Stimulated activated naive B cell treated with anti-CD40 and anti-IgM and Interleukin-4, amounts not matched to agents 10 μg/mL and 1 μg/mL and 100 μg/mL, for 72 hours (primary cell): ENCODE data around the gene CDH26.

Experiments used
- ATAC-seq, 2 donors: fragments of 150-1000 bp; cut with Tn5 transposase; replicated peaks; 2 replicates each; pipeline ENCODE4 v1.10.0; 2021; ENCODE audit warnings: moderate library complexity in 1 of 2
- DNase-seq: peaks from one replicate; pipeline ENCODE4 v3.0.0; 2021
- H3K27ac Mint-ChIP-seq: one replicate; pipeline ENCODE4 v1.8.0; 2022; ENCODE audit warnings: mild to moderate bottlenecking, mixed read lengths
- H3K27me3 Mint-ChIP-seq, 2 donors: one replicate each; pipeline ENCODE4 v1.8.0; 2022; ENCODE audit warnings: mixed read lengths in 2 of 2
- H3K36me3 Mint-ChIP-seq, 2 donors: one replicate each; pipeline ENCODE4 v1.8.0; 2022; ENCODE audit warnings: mixed read lengths in 2 of 2, mild to moderate bottlenecking in 1 of 2
- H3K4me1 Mint-ChIP-seq, 2 donors: one replicate each; pipeline ENCODE4 v1.8.0; 2022; ENCODE audit warnings: mixed read lengths in 2 of 2, mild to moderate bottlenecking in 1 of 2
- H3K4me3 Mint-ChIP-seq, 2 donors: one replicate each; pipeline ENCODE4 v1.8.0; 2022; ENCODE audit warnings: mild to moderate bottlenecking in 2 of 2, mixed read lengths in 2 of 2, moderate library complexity in 1 of 2
- H3K9me3 Mint-ChIP-seq, 2 donors: one replicate each; pipeline ENCODE4 v1.8.0; 2022; ENCODE audit warnings: mixed read lengths in 2 of 2, mild to moderate bottlenecking in 1 of 2

The CDH26 gene

GRCh38 chr20:59958123-59958522, at the start of gene CDH26:
TSS of gene CDH26 (plus strand) at chr20:59958423. CDS start at chr20:59958727, 304 bp downstream.
- no peak for ATAC-seq
- no peak for DNase-seq
- no peaks in the 10 kb centered on the region for H3K4me1 Mint-ChIP-seq
- no peaks in the 10 kb centered on the region for H3K9me3 Mint-ChIP-seq
- H3K36me3 Mint-ChIP-seq, result peaks cover 8 to 25% of the 10 kb centered on the region in 2 donors
- no peak within 1 kb of the TSS for H3K27ac Mint-ChIP-seq
- H3K27me3 Mint-ChIP-seq, result no peaks in the 10 kb centered on the region
- H3K4me3 Mint-ChIP-seq, result no peak within 1 kb of the TSS

- DNase-seq (no peak), ATAC-seq (no peak)
- peaks cover 0 to 5% of the 10 kb centered on the region in 2 donors for H3K36me3 Mint-ChIP-seq
- no peak overlapping the region for H3K4me3 Mint-ChIP-seq
- peaks cover 4% of the 10 kb centered on the region in 2 donors for H3K9me3 Mint-ChIP-seq
- peaks cover 0 to 3% of the 10 kb centered on the region in 2 donors for H3K27me3 Mint-ChIP-seq
- no peak overlapping the region for H3K27ac Mint-ChIP-seq
- peaks cover 0 to 2% of the 10 kb centered on the region in 2 donors for H3K4me1 Mint-ChIP-seq
Measured at GRCh38 chr20:59908855-59909254, 49.4 kb upstream of the CDH26 start.

- Mint-ChIP-seq H3K36me3 (peaks cover 0 to 5% of the 10 kb centered on the region in 2 donors), H3K4me1 (peaks cover 0 to 2% of the 10 kb centered on the region in 2 donors), H3K9me3 (peaks cover 4% of the 10 kb centered on the region in 2 donors), H3K27ac (no peak overlapping the region), H3K4me3 (no peak overlapping the region), H3K27me3 (no peaks in the 10 kb centered on the region)
- DNase-seq (no peak), ATAC-seq (no peak)
Measured at GRCh38 chr20:59911041-59911440, 47.2 kb upstream of the CDH26 start.

GRCh38 chr20:59912609-59913008, 45.6 kb upstream of the CDH26 start:
- peak; percentile 8 for DNase-seq
- peak; percentile 59 to 65 for ATAC-seq
- H3K4me1 Mint-ChIP-seq, result peaks cover 0 to 2% of the 10 kb centered on the region in 2 donors
- H3K9me3 Mint-ChIP-seq, result peaks cover 4% of the 10 kb centered on the region in 2 donors
- no peak overlapping the region for H3K4me3 Mint-ChIP-seq
- no peak overlapping the region for H3K27ac Mint-ChIP-seq
- peaks cover 0 to 5% of the 10 kb centered on the region in 2 donors for H3K36me3 Mint-ChIP-seq
- no peaks in the 10 kb centered on the region for H3K27me3 Mint-ChIP-seq

- H3K27me3 Mint-ChIP-seq, result peaks cover 0 to 8% of the 10 kb centered on the region in 2 donors
- no peaks in the 10 kb centered on the region for H3K9me3 Mint-ChIP-seq
- DNase-seq (no peak), ATAC-seq (no peak)
- no peak overlapping the region for H3K4me3 Mint-ChIP-seq
- H3K36me3 Mint-ChIP-seq, result no peaks in the 10 kb centered on the region
- no peaks in the 10 kb centered on the region for H3K4me1 Mint-ChIP-seq
- no peak overlapping the region for H3K27ac Mint-ChIP-seq
Measured at GRCh38 chr20:59920944-59921343, 37.3 kb upstream of the CDH26 start.

- Mint-ChIP-seq H3K4me3 (no peak overlapping the region), H3K36me3 (no peaks in the 10 kb centered on the region), H3K4me1 (no peaks in the 10 kb centered on the region), H3K9me3 (no peaks in the 10 kb centered on the region), H3K27ac (no peak overlapping the region), H3K27me3 (peaks cover 0 to 8% of the 10 kb centered on the region in 2 donors)
- no peak for ATAC-seq
- no peak for DNase-seq
Measured at GRCh38 chr20:59923514-59923913, 34.7 kb upstream of the CDH26 start.

GRCh38 chr20:59925359-59925758, 32.9 kb upstream of the CDH26 start:
- no peak for ATAC-seq
- Mint-ChIP-seq H3K27ac (no peak overlapping the region), H3K9me3 (no peaks in the 10 kb centered on the region)

GRCh38 chr20:59925899-59926298, 32.3 kb upstream of the CDH26 start:
- no peaks in the 10 kb centered on the region for H3K36me3 Mint-ChIP-seq
- H3K9me3 Mint-ChIP-seq, result no peaks in the 10 kb centered on the region
- DNase-seq (no peak), ATAC-seq (no peak)
- H3K27me3 Mint-ChIP-seq, result peaks cover 0 to 8% of the 10 kb centered on the region in 2 donors
- H3K4me3 Mint-ChIP-seq, result no peak overlapping the region
- H3K27ac Mint-ChIP-seq, result no peak overlapping the region
- H3K4me1 Mint-ChIP-seq, result no peaks in the 10 kb centered on the region

More at GRCh38 chr20:59925359-59925758, 32.9 kb upstream of the CDH26 start:
- H3K36me3 Mint-ChIP-seq, result no peaks in the 10 kb centered on the region
- DNase-seq, result no peak
- H3K27me3 Mint-ChIP-seq, result peaks cover 0 to 8% of the 10 kb centered on the region in 2 donors
- H3K4me3 Mint-ChIP-seq, result no peak overlapping the region
- no peaks in the 10 kb centered on the region for H3K4me1 Mint-ChIP-seq

DNA sequence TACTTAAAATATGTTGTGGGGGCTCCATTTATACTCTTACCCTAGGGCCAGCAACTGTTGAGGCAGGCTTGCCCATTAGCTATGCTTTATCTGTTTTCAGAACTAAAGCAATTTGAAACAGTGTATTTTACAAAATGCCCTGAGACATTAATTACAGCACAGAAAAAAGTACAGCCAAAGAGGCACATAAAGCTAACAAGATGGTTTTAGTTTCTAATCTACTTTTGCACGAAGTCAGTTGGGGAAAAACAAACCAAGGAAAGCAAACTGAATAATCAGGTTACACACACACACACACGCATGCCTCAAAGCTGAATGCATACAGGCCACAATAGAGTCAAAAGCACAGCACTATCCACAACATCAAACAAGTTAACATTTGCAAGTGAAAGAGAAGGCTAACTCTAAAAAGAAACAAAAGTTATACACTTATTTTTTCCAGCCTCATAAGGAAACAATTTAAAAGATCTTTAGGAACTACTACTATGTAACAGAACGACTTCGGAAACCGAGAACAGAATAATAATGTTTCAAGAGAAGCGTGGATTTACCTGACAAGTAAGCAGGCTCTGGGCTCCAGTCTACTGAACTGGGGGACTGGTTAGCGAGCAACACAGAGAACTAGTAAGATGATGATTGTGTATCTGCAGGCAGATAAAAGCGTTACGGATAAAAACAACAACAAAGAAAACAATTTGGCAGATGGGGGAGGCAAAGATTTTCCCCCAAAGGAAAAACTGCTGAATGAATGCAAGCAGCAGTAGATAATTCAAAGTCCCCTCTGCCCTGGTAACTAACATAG, 26.5 kb upstream of the CDH26 start:
- Mint-ChIP-seq H3K4me3 (no peak overlapping the region), H3K36me3 (peaks cover 0 to 7% of the 10 kb centered on the region in 2 donors), H3K9me3 (no peaks in the 10 kb centered on the region), H3K4me1 (peaks cover 0 to 1% of the 10 kb centered on the region in 2 donors), H3K27ac (no peak overlapping the region), H3K27me3 (peaks cover 0 to 4% of the 10 kb centered on the region in 2 donors)
- DNase-seq, result no peak
- no peak for ATAC-seq

DNA sequence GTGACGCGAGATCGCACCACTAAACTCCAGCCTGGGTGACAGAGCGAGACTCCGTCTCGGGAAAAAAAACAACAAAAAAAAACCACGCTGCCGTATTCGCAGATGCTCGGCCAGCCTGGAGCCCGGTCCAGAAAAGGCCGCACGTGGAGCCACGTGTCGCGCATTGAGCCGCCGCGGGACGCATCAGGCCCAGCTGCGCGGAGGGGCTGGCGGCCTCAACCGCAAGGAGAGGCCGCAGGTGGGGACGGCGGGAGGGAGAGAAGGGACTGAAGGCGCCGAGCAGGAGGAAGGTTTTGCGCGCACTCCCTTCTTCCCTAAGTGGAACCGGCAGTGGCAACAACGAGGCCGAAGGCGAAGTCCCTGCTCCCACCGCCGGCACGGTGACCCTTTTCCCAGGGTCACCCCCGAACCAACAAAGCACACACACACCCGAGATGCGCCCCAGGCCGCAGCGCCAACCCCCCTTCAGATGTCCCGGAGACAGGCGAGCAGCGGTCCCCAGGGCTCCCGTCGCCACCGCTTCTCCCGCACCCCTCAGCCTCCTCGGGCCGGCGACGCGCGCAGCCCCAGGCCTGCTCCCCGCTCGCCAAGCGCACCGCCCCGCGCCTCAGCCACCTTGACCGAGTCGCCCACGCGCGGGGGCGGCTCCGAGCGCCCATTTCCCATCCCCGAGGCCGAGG, 25.5 kb upstream of the CDH26 start:
- Mint-ChIP-seq H3K4me3 (no peak overlapping the region), H3K9me3 (no peaks in the 10 kb centered on the region), H3K36me3 (peaks cover 0 to 7% of the 10 kb centered on the region in 2 donors)

GRCh38 chr20:59933296-59933848, 24.9 kb upstream of the CDH26 start, which contains the start of gene SYCP2:
TSS of gene SYCP2 (minus strand) at chr20:59933637. CDS start at chr20:59922413, 11,224 bp downstream.
- Mint-ChIP-seq H3K9me3 (no peaks in the 10 kb centered on the region), H3K27me3 (peaks cover 0 to 4% of the 10 kb centered on the region in 2 donors), H3K27ac (peak within 1 kb of the TSS; percentile 67), H3K36me3 (peaks cover 0 to 7% of the 10 kb centered on the region in 2 donors), H3K4me1 (peaks cover 1 to 4% of the 10 kb centered on the region in 2 donors), H3K4me3 (peak within 1 kb of the TSS; percentile 86 to 91)
- DNase-seq (no peak), ATAC-seq (peak; percentile 54 to 77)

More for the DNA sequence above, 25.5 kb upstream of the CDH26 start:
- DNase-seq (no peak), ATAC-seq (no peak)
- Mint-ChIP-seq H3K27me3 (peaks cover 0 to 4% of the 10 kb centered on the region in 2 donors), H3K4me1 (peaks cover 0 to 1% of the 10 kb centered on the region in 2 donors), H3K27ac (no peak overlapping the region)

DNA sequence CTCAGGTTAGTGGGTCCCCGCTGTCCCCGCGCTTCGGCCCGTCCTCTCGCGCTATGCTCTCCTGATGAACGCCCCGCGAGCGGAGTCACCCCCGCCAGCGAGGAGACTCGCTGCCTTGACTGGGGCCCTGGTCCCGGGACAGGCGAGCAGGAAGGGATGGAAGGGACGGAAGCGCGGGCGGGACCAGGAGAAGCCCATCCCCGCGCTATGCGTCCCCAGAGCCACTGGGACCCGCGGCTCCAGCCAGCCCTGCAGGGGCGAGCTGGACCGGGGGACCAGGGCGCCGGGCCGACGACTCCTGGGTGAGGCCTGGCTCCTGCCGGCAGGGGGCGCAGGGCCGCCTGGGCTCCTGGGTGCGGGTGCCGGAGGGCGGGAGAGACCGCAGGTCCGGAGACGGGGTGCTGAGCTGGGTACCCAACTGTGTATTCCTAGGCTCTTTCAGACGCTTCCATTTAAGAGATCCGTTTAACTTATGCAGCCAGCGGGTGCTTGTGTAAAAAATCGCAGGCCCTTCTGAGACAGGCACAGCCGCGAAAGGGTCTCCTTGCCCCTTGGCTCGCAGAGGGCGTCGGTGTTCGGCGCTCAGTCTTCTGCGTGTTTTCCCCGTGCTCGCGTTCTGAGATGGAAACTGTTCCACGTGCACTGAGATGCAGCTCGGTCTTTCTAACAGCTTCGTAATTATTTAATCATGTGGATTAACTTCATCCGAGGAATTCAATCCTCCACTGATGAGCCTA, 24.2 kb upstream of the CDH26 start:
- peak overlapping the region; percentile 67 for H3K27ac Mint-ChIP-seq
- H3K36me3 Mint-ChIP-seq, result peaks cover 5 to 11% of the 10 kb centered on the region in 2 donors
- peak overlapping the region; percentile 86 to 91 for H3K4me3 Mint-ChIP-seq
- H3K4me1 Mint-ChIP-seq, result peaks cover 5 to 10% of the 10 kb centered on the region in 2 donors
- DNase-seq (peak; percentile 68), ATAC-seq (peak; percentile 95 to 98)
- H3K27me3 Mint-ChIP-seq, result peaks cover 0 to 4% of the 10 kb centered on the region in 2 donors
- no peaks in the 10 kb centered on the region for H3K9me3 Mint-ChIP-seq

- Mint-ChIP-seq H3K9me3 (no peaks in the 10 kb centered on the region), H3K4me3 (no peak overlapping the region), H3K36me3 (peaks cover 7 to 11% of the 10 kb centered on the region in 2 donors), H3K27me3 (peaks cover 0 to 4% of the 10 kb centered on the region in 2 donors), H3K4me1 (peaks cover 5 to 10% of the 10 kb centered on the region in 2 donors), H3K27ac (no peak overlapping the region)
- DNase-seq (no peak), ATAC-seq (no peak)
Measured at GRCh38 chr20:59935457-59936185, 22.6 kb upstream of the CDH26 start.
